ENCODE results near the gene RRM2. TPM values are rescaled to one million over a fixed set of nuclear protein-coding genes. Genes with fewer than 3 reads are reported as not detected.

RRM2 gene
- total RNA-seq, 1 donor from 2014 or later = 11.9 TPM

DNA sequence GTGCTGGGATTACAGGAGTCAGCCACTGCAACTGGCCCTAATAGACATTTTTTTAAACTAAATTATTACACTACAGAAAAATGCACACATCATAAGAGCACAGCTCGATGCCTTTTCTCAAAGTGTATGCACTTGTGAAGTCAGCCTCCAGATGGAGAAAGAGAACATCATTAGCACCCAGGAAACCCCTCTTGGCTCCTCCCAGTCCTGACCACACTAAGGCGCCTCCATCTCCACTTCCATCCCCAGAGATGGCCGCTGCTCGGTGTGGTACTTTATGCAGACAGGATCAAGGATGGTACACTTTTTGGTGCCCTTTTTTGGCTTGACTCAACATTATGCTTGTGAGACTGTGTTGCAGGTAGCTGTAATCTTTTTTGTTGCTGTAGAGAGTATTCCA lies 34.8 kb downstream of the RRM2 start:
- no peak for DNase-seq (ENCODE audit: low read depth)
- H3K36me3 Mint-ChIP-seq (ENCODE audit: low read depth, unreplicated experiment) = no peaks in the 10 kb centered on the region
- TF ChIP-seq, protein P1, sequence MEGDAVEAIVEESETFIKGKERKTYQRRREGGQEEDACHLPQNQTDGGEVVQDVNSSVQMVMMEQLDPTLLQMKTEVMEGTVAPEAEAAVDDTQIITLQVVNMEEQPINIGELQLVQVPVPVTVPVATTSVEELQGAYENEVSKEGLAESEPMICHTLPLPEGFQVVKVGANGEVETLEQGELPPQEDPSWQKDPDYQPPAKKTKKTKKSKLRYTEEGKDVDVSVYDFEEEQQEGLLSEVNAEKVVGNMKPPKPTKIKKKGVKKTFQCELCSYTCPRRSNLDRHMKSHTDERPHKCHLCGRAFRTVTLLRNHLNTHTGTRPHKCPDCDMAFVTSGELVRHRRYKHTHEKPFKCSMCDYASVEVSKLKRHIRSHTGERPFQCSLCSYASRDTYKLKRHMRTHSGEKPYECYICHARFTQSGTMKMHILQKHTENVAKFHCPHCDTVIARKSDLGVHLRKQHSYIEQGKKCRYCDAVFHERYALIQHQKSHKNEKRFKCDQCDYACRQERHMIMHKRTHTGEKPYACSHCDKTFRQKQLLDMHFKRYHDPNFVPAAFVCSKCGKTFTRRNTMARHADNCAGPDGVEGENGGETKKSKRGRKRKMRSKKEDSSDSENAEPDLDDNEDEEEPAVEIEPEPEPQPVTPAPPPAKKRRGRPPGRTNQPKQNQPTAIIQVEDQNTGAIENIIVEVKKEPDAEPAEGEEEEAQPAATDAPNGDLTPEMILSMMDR (IDR thresholded peaks at IDR 0.05; ENCODE audit: insufficient read depth, low read depth, low read length) = no peak
- no peak for TF ChIP-seq EZH2 (IDR thresholded peaks at IDR 0.05; ENCODE audit: insufficient read depth, low read length)
- Histone ChIP-seq H3K27ac (ENCODE audit: low read depth, low read length) (no peak overlapping the region), H4K20me1 (ENCODE audit: insufficient read depth, low read length) (no peaks in the 10 kb centered on the region), H3K36me3 (ENCODE audit: insufficient read depth, low read length) (no peaks in the 10 kb centered on the region), H3K79me2 (ENCODE audit: insufficient read depth, low read length) (no peaks in the 10 kb centered on the region), H3K27me3 (ENCODE audit: insufficient read depth, low read length) (no peaks in the 10 kb centered on the region), H3K9ac (ENCODE audit: low read length) (no peak overlapping the region), H3K4me1 (ENCODE audit: insufficient read depth, low read length) (peaks cover 15% of the 10 kb centered on the region), H3K4me2 (ENCODE audit: low read length) (no peak overlapping the region), H2AFZ (ENCODE audit: low read depth, low read length) (no peak overlapping the region), H3K4me3 (ENCODE audit: insufficient read depth, low read depth, low read length) (no peak overlapping the region), H3K9me3 (ENCODE audit: insufficient read depth, low read depth, low read length) (no peaks in the 10 kb centered on the region)
- no peak overlapping the region for H3K27ac Mint-ChIP-seq (ENCODE audit: unreplicated experiment)
- H3K27me3 Mint-ChIP-seq (ENCODE audit: low read depth, unreplicated experiment) = peaks cover 10% of the 10 kb centered on the region
- no peak overlapping the region for H3K4me3 Mint-ChIP-seq (ENCODE audit: unreplicated experiment)
- no peaks in the 10 kb centered on the region for H3K9me3 Mint-ChIP-seq (ENCODE audit: unreplicated experiment)
- FAIRE-seq = no peak
- peaks cover 3% of the 10 kb centered on the region for H3K4me1 Mint-ChIP-seq (ENCODE audit: low read depth, unreplicated experiment)

DNA sequence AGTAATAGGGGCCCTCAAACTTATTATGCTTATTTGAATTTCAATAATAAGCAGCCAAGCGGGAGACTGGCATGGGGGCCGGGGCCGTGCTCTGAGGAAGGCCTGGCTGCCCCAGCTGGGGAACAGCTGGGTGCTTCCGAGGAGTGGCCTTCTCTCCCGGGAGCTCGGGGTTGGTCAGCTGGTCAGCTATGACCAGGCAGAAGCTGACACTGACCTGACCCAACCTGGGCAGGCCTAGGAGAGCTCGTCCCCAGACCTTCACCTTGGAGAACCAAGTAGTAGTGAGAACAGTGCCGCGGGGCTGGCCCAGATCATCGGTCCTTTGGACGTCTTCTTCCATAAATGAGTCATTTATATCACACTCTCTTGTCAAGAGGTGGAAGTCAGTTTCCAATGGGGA lies 36.1 kb downstream of the RRM2 start:
- no peak overlapping the region for H3K4me3 ChIP-seq (ENCODE audit: insufficient read depth, low read depth, low read length)
- DNase-seq (ENCODE audit: low read depth) (no peak), FAIRE-seq (no peak)
- no peak for TF ChIP-seq EZH2 (IDR thresholded peaks at IDR 0.05; ENCODE audit: insufficient read depth, low read length)
- TF ChIP-seq, protein P1 (IDR thresholded peaks at IDR 0.05; ENCODE audit: insufficient read depth, low read depth, low read length) = no peak
- Mint-ChIP-seq H3K36me3 (ENCODE audit: low read depth, unreplicated experiment) (no peaks in the 10 kb centered on the region), H3K9me3 (ENCODE audit: unreplicated experiment) (no peaks in the 10 kb centered on the region), H3K4me3 (ENCODE audit: unreplicated experiment) (no peak overlapping the region), H3K4me1 (ENCODE audit: low read depth, unreplicated experiment) (peaks cover 3% of the 10 kb centered on the region), H3K27me3 (ENCODE audit: low read depth, unreplicated experiment) (peaks cover 10% of the 10 kb centered on the region), H3K27ac (ENCODE audit: unreplicated experiment) (no peak overlapping the region)
- H4K20me1 ChIP-seq (ENCODE audit: insufficient read depth, low read length) = no peaks in the 10 kb centered on the region
- H2AFZ ChIP-seq (ENCODE audit: low read depth, low read length) = no peak overlapping the region
- no peak overlapping the region for H3K9ac ChIP-seq (ENCODE audit: low read length)
- H3K36me3 ChIP-seq (ENCODE audit: insufficient read depth, low read length) = no peaks in the 10 kb centered on the region
- H3K27ac ChIP-seq (ENCODE audit: low read depth, low read length) = no peak overlapping the region
- H3K9me3 ChIP-seq (ENCODE audit: insufficient read depth, low read depth, low read length) = no peaks in the 10 kb centered on the region
- no peaks in the 10 kb centered on the region for H3K79me2 ChIP-seq (ENCODE audit: insufficient read depth, low read length)
- peaks cover 27% of the 10 kb centered on the region for H3K4me1 ChIP-seq (ENCODE audit: insufficient read depth, low read length)
- no peaks in the 10 kb centered on the region for H3K27me3 ChIP-seq (ENCODE audit: insufficient read depth, low read length)
- H3K4me2 ChIP-seq (ENCODE audit: low read length) = no peak overlapping the region

DNA sequence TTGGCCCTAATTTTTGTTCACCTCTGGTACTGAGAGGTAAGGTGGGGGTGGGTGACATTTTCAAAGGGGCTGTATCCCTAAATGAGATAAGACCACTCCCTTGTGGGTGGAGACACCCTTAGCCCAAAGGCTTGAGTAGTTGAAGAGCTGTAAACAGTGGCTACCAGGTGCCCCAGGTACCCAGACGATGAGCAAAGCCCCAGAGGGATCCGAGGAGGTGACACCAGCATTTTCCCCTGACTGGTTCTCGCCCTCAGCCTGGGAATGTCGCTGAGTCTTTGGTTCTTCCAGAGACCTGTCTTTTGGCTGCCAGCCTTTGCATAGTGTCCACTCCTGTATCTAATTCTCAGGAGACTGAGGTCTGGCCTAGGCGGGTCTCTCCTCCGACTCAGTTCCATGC lies 36.5 kb downstream of the RRM2 start:
- Mint-ChIP-seq H3K4me1 (ENCODE audit: low read depth, unreplicated experiment) (peaks cover 3% of the 10 kb centered on the region), H3K27me3 (ENCODE audit: low read depth, unreplicated experiment) (peaks cover 10% of the 10 kb centered on the region), H3K9me3 (ENCODE audit: unreplicated experiment) (no peaks in the 10 kb centered on the region), H3K4me3 (ENCODE audit: unreplicated experiment) (no peak overlapping the region), H3K27ac (ENCODE audit: unreplicated experiment) (no peak overlapping the region), H3K36me3 (ENCODE audit: low read depth, unreplicated experiment) (no peaks in the 10 kb centered on the region)
- Histone ChIP-seq H3K79me2 (ENCODE audit: insufficient read depth, low read length) (no peaks in the 10 kb centered on the region), H3K9me3 (ENCODE audit: insufficient read depth, low read depth, low read length) (no peaks in the 10 kb centered on the region), H3K4me3 (ENCODE audit: insufficient read depth, low read depth, low read length) (no peak overlapping the region), H2AFZ (ENCODE audit: low read depth, low read length) (peak overlapping the region; percentile 19), H3K4me1 (ENCODE audit: insufficient read depth, low read length) (peaks cover 30% of the 10 kb centered on the region), H3K27me3 (ENCODE audit: insufficient read depth, low read length) (no peaks in the 10 kb centered on the region), H4K20me1 (ENCODE audit: insufficient read depth, low read length) (no peaks in the 10 kb centered on the region), H3K27ac (ENCODE audit: low read depth, low read length) (no peak overlapping the region), H3K9ac (ENCODE audit: low read length) (no peak overlapping the region), H3K4me2 (ENCODE audit: low read length) (no peak overlapping the region), H3K36me3 (ENCODE audit: insufficient read depth, low read length) (no peaks in the 10 kb centered on the region)
- FAIRE-seq = no peak
- no peak for TF ChIP-seq EZH2 (IDR thresholded peaks at IDR 0.05; ENCODE audit: insufficient read depth, low read length)
- TF ChIP-seq, protein P1 (IDR thresholded peaks at IDR 0.05; ENCODE audit: insufficient read depth, low read depth, low read length) = no peak
- no peak for DNase-seq (ENCODE audit: low read depth)

Data from astrocyte (in vitro differentiated cells and primary cell).